22Rv1 (cell line): ENCODE results near the gene WIPF1.

Experiments
- H3K27ac ChIP-seq: fragments of 450-650 bp; 2 replicates; pipeline ENCODE4 v1.5.1; 2017
- CTCF ChIP-seq: fragments of 450-650 bp; IDR thresholded peaks from 2 replicates; pipeline ENCODE4 v1.5.1; 2017; ENCODE audit warnings: mild to moderate bottlenecking
- ZFX ChIP-seq: fragments of 450-650 bp; IDR thresholded peaks from 2 replicates; pipeline ENCODE4 v1.6.1; 2017; ENCODE audit warnings: antibody characterized with exemption, borderline replicate concordance

The WIPF1 gene

GRCh38 chr2:174606336-174606735 is 8.7 kb upstream of the WIPF1 start:
- TF ChIP-seq CTCF (no peak), ZFX (no peak)
- no peak overlapping the region for H3K27ac ChIP-seq

- no peak for TF ChIP-seq CTCF
- TF ChIP-seq ZFX = no peak
- no peak overlapping the region for H3K27ac ChIP-seq
Observed at GRCh38 chr2:174605687-174606086, 8.1 kb upstream of the WIPF1 start.

GRCh38 chr2:174603280-174603679 is 5.7 kb upstream of the WIPF1 start:
- no peak overlapping the region for H3K27ac ChIP-seq
- TF ChIP-seq CTCF (peak; percentile 40), ZFX (no peak)

GRCh38 chr2:174602745-174603144 is 5.1 kb upstream of the WIPF1 start:
- no peak overlapping the region for H3K27ac ChIP-seq
- TF ChIP-seq CTCF = no peak
- no peak for TF ChIP-seq ZFX

GRCh38 chr2:174600349-174600748 is 2.7 kb upstream of the WIPF1 start:
- TF ChIP-seq ZFX (no peak), CTCF (no peak)
- no peak overlapping the region for H3K27ac ChIP-seq

GRCh38 chr2:174599310-174599921 is 1.8 kb upstream of the WIPF1 start:
- no peak for TF ChIP-seq ZFX
- TF ChIP-seq CTCF = no peak
- no peak overlapping the region for H3K27ac ChIP-seq

GRCh38 chr2:174597009-174597344 is 627 bp downstream of the WIPF1 start:
- TF ChIP-seq CTCF (no peak), ZFX (no peak)
- H3K27ac ChIP-seq = no peak overlapping the region
